SJSA1 (cell line): ENCODE data around the gene RNF19B. TPM values are rescaled to one million over a fixed set of nuclear protein-coding genes. Genes with fewer than 3 reads are reported as not detected.

Experiments used
- DNase-seq, 2 experiments: peaks; one replicate each; pipeline ENCODE4 v3.0.0-alpha.2; 2015 to 2020; ENCODE audit warnings: low spot score in 2 of 2, low read depth in 1 of 2
- H3K27ac ChIP-seq: fragments of 250-450 bp; sonication (Bioruptor Pico); 2 replicates; pipeline ENCODE4 v1.5.1; 2020; ENCODE audit warnings: mild to moderate bottlenecking, moderate library complexity
- H3K27me3 ChIP-seq: fragments of 250-450 bp; sonication (Bioruptor Pico); replicated peaks from 2 replicates; pipeline ENCODE4 v1.5.1; 2020; ENCODE audit warnings: mild to moderate bottlenecking, moderate library complexity
- H3K36me3 ChIP-seq: fragments of 250-450 bp; sonication (Bioruptor Pico); 2 replicates; pipeline ENCODE4 v1.5.1; 2020; ENCODE audit warnings: mild to moderate bottlenecking
- H3K4me1 ChIP-seq: fragments of 250-450 bp; sonication (Bioruptor Pico); replicated peaks from 2 replicates; pipeline ENCODE4 v1.6.1; 2021; ENCODE audit warnings: mild to moderate bottlenecking
- H3K4me3 ChIP-seq: fragments of 250-450 bp; sonication (Bioruptor Pico); 2 replicates; pipeline ENCODE4 v1.5.1; 2020; ENCODE audit warnings: mild to moderate bottlenecking
- H3K9me3 ChIP-seq: fragments of 250-450 bp; sonication (Bioruptor Pico); replicated peaks from 2 replicates; pipeline ENCODE4 v1.5.1; 2020; ENCODE audit warnings: mild to moderate bottlenecking
- total RNA-seq: library from RNA; depleted of rRNA; stranded (reverse); fragments of >200 nt; shearing (Covaris generic); gene quantifications from 2 replicates; pipeline ENCODE4 v1.2.3, GENCODE V29; 2014

RNF19B gene
- total RNA-seq, 1 experiment from 2014 or later = 9.8 TPM

DNA sequence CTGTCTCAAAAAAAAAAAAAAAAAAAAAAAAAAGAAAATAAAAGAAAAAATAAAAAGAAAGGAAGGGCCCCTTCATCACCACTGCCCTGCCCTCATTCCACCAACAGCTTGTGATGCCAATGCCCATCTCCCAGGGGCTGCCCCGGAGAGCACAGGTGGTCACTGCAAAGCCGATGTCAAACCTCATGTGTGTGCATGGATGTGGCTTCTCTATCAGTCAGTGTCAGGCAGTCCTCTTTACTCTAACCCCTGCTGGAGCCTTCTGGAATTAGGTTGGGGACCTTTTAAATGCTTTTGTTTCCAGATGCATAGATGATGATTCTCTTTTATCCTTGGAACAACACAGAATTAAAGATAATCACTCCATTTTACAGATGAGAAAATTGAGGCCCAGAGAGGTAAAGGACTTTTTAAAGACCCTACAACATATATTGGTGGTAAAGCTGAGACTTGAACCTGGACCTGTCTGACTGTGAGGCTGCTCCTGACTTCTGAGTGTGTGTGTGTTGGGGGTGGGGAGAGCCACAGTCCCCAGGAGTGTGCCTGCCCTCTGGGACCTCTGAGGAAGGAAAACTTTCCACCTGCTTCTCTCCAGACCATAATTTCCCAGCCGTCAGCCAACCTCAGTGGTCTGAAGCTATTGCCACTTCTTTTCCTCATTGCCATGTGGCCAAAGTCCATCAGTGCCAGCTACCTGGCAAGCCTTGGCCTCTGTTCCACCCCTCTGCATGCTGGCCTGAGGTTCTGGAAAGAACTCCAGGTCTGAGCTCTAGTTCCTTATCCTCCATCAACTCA lies 60.4 kb downstream of the RNF19B start:
- peaks cover 20% of the 10 kb centered on the region for H3K4me1 ChIP-seq
- H3K36me3 ChIP-seq = peaks cover 3% of the 10 kb centered on the region; the same call in 1 of the 2 replicates
- 0 out of 2 replicates have a peak, but pooled peaks cover 7% of the 10 kb centered on the region for H3K27me3 ChIP-seq
- H3K4me3 ChIP-seq = no peak overlapping the region
- H3K27ac ChIP-seq = no peak overlapping the region
- H3K9me3 ChIP-seq = no peaks in the 10 kb centered on the region; the same call in 1 of the 2 replicates
- DNase-seq = no peak

DNA sequence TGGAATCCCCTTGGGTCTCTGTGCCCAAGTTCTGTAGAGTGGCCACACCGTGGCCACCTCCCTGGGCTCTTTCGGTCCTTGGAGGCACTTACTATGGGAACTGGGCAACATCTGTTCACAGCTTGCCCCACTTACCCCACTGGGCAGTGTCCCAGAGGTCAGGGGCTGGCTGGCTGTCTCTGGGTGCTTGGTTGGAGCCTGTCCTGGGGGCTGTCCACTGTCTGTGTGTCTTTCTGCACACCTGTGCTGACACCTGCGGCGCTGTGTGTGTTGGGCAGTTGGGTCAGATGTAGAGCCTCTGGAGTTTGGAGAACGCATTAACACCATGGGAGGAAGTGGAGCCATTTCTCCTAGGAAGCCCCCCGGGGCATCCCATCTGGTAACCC lies 62.1 kb downstream of the RNF19B start:
- 0 out of 2 replicates have a peak, but pooled peaks cover 3% of the 10 kb centered on the region for H3K27me3 ChIP-seq

DNA sequence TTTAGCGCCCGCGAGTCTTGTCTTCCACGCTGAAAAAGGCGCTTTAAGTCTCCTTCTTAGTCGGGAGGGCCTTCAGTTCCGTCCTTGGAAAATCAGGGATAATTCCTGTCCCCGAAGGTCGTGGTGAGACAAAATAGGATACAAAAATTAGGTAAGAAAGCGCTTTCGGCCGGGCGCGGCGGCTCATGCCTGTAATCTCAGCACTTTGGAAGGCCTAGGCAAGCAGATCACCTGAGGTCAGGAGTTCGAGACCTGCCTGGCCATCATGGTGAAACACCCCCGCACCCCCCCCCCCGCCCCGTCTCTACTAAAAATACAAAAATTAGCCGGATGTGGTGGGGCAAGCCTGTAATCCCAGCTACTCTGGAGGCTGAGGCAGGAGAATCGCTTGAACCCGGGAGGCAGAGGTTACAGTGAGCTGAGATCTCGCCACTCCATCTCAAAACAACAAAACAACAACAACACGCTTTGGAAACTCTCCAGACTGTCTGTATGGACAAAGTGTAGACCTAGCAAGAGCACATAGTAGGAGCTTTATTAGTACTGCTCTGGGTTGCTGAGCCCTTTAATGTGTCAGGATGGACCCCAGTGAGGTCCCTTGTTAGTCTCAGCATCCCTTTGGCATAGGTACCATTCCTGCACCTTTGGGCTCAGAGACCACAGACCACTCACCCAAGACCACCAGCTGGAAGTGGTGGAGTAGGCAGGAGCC lies 62.6 kb downstream of the RNF19B start:
- H3K4me3 ChIP-seq = peak overlapping the region; percentile 65
- DNase-seq = no peak
- H3K9me3 ChIP-seq = no peaks in the 10 kb centered on the region; the same call in 1 of the 2 replicates
- no peak overlapping the region for H3K27ac ChIP-seq
- H3K27me3 ChIP-seq = 0 out of 2 replicates have a peak, but pooled peaks cover 3% of the 10 kb centered on the region
- H3K4me1 ChIP-seq = peaks cover 13% of the 10 kb centered on the region
- H3K36me3 ChIP-seq = peaks cover 3% of the 10 kb centered on the region; the same call in 1 of the 2 replicates

More for the DNA sequence above, 62.1 kb downstream of the RNF19B start:
- no peak for DNase-seq
- H3K4me3 ChIP-seq = no peak overlapping the region
- no peak overlapping the region for H3K27ac ChIP-seq
- H3K36me3 ChIP-seq = peaks cover 3% of the 10 kb centered on the region; the same call in 1 of the 2 replicates
- H3K4me1 ChIP-seq = peaks cover 15% of the 10 kb centered on the region
- no peaks in the 10 kb centered on the region; the same call in 1 of the 2 replicates for H3K9me3 ChIP-seq

DNA sequence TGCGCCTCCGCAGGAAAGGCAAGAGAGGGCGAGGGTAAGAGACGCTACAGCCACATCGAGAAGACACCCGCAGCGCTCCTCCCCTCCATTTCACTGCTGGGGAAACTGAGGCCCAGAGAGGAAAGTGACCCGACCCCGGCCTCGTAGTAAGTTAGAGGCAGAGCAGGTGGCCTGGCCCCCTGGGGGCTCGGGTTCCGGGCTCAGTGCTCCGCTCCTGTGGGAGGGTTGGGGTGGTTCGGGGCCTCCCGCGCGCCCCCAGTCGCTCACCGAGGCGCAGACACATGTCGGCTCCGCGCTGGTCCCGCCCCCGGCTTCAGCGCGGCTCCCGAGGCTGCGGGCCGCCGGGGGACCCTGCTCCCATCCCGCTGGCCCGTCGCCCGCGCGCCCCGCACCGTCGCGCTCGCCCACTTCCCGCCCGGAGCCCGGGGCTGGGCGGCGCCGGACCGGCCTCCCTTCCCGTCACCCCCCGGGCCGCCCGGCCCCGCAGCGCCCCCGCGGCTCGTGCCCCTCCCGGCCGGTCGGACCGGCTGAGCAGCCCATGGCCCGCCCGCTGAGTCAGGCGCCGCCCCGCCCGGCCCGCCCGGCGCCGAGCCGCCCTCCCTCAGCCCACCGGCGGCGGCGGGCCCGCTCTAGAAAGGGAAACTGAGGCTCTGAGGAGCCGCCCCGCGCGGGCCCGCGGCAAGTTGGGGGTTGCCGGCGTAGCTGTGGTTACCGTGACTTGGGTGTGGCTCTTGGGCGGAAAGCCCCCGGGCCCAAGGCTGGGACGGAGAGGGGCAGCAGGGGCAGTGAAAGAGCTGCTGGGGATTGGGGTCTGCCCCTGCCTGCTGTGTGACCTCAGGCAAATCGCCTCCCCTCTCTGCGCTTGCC lies 63.4 kb downstream of the RNF19B start, which contains the start of gene TMEM54:
Gene TMEM54, minus strand, starts transcription at position 434 of the 867 bp plus-strand sequence. Its CDS starts 151 bp downstream, at position 283.
- H3K27ac ChIP-seq = no peak within 1 kb of the TSS
- no peak for DNase-seq
- peak within 1 kb of the TSS; percentile 65 for H3K4me3 ChIP-seq

DNA sequence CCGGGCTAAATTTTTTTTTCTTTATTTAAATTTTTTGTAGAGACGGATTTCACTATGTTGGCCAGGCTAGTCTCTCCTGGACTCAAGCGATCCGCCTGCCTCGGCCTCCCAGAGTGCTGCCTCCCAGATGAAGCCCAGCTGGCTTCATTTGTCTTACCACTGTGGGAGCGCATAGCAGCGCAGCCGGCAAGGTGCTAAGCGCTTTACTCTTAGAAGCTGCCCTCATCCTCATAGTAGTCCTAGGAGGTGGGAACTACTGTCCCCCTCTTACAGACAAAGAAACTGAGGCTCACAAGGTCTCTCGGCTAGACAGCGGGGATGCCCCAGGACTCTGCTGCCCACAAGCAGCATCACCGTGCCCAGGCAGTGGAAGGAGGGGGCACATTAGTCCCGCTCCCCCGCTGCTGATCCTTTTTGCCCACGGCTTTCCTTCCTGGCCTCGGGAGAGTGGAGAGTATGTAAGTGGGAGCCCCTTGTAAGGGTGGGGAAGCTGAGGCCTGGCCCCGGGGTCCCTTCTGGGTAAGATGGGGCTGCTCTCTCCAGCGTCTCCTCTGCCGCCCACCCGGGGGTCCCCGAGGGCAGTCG lies 64.1 kb downstream of the RNF19B start:
- no peak for DNase-seq
- H3K36me3 ChIP-seq = peaks cover 3% of the 10 kb centered on the region; the same call in 1 of the 2 replicates
- H3K9me3 ChIP-seq = no peaks in the 10 kb centered on the region; the same call in 1 of the 2 replicates
- 0 out of 2 replicates have a peak, but pooled peaks cover 3% of the 10 kb centered on the region for H3K27me3 ChIP-seq
- H3K27ac ChIP-seq = no peak overlapping the region
- H3K4me3 ChIP-seq = peak overlapping the region; percentile 65
- H3K4me1 ChIP-seq = peaks cover 13% of the 10 kb centered on the region

More for the DNA sequence above, 63.4 kb downstream of the RNF19B start, which contains the start of gene TMEM54:
- peaks cover 3% of the 10 kb centered on the region; the same call in 1 of the 2 replicates for H3K36me3 ChIP-seq
- peaks cover 13% of the 10 kb centered on the region for H3K4me1 ChIP-seq
- 0 out of 2 replicates have a peak, but pooled peaks cover 3% of the 10 kb centered on the region for H3K27me3 ChIP-seq
- no peaks in the 10 kb centered on the region; the same call in 1 of the 2 replicates for H3K9me3 ChIP-seq

DNA sequence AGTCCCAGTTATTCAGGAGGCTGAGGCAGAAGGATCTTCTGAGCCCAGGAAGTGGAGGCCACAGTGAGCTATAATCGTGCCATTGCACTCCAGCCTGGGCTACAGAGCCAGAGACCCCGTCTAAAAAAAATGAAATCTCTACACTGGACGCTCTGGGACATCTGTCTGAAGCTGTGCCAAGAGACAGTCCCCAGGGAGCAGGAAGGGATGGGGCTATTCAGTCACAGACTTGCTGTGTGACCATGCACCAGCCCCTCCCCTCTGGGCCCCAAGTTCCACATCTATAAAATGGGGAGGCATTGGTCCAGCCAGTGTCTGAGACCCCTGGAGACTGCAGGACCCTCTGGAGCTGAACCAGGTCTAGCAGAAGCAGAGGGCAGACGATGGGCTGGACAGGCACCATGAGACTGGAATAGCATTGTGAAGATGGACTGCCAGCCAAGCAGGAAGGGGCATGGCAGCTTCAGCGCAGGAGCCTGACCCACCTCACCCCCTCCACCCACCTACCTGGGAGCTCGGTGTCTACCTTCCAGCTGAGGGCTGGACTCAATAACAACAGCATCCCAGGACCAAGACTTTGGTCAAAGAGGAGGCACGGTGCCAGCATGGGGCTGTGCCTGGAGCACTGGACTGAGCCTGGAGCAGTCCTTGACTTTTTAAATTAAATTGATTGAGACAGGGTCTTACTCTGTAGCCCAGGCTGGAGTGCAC lies 64.9 kb downstream of the RNF19B start:
- H3K4me1 ChIP-seq = peaks cover 13% of the 10 kb centered on the region
- 0 out of 2 replicates have a peak, but pooled peaks cover 3% of the 10 kb centered on the region for H3K27me3 ChIP-seq
- no peak overlapping the region for H3K4me3 ChIP-seq
- no peak for DNase-seq
- H3K27ac ChIP-seq = no peak overlapping the region
- H3K36me3 ChIP-seq = peaks cover 3% of the 10 kb centered on the region; the same call in 1 of the 2 replicates
- no peaks in the 10 kb centered on the region; the same call in 1 of the 2 replicates for H3K9me3 ChIP-seq

DNA sequence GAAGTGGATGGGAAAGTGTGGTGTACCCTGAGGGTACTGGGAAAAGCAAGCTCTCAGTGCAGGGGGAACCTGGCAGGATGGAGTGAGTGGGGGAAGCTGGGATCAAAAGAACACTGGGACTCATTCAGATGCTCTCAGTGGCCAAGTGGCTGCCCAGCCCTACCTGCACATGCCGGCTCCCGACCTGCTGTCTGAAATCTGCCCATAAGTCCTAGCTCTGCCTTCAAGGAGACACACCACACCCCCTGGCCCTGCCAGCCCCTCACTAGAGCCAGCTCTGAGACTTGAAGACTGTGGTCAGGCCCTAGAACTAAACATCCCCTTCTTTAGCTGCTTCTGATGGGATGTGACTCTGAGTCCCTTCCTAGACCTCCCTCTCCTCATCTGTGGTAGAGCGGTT lies 65.7 kb downstream of the RNF19B start:
- Histone ChIP-seq H3K4me3 (no peak overlapping the region), H3K27me3 (0 out of 2 replicates have a peak, but pooled peaks cover 3% of the 10 kb centered on the region), H3K9me3 (no peaks in the 10 kb centered on the region; the same call in 1 of the 2 replicates), H3K36me3 (peaks cover 3% of the 10 kb centered on the region; the same call in 1 of the 2 replicates), H3K27ac (no peak overlapping the region), H3K4me1 (peaks cover 13% of the 10 kb centered on the region)
- no peak for DNase-seq

DNA sequence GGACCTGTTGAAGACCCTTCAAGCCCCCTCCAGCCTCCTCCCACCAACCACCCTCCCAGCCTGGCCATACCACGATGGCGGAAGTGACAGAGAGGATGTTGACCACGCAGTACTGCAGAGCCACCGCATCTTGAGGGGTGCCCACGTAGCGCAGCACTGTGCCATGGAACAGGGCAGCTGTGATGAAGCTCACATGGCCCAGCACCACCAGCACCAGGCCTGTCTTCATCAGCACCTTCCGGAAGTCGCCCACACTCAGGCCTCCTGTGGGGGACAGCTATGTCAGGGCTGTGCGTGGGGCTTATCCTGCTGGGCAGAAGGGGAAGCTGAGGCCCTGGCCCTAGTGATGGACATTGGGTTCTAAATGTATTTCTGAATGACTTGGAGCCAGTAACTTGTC lies 66.6 kb downstream of the RNF19B start:
- DNase-seq = no peak
- Histone ChIP-seq H3K27ac (no peak overlapping the region), H3K4me3 (no peak overlapping the region), H3K9me3 (no peaks in the 10 kb centered on the region; the same call in 1 of the 2 replicates), H3K27me3 (peaks cover 6% of the 10 kb centered on the region), H3K36me3 (peaks cover 3% of the 10 kb centered on the region; the same call in 1 of the 2 replicates), H3K4me1 (peaks cover 16% of the 10 kb centered on the region)

DNA sequence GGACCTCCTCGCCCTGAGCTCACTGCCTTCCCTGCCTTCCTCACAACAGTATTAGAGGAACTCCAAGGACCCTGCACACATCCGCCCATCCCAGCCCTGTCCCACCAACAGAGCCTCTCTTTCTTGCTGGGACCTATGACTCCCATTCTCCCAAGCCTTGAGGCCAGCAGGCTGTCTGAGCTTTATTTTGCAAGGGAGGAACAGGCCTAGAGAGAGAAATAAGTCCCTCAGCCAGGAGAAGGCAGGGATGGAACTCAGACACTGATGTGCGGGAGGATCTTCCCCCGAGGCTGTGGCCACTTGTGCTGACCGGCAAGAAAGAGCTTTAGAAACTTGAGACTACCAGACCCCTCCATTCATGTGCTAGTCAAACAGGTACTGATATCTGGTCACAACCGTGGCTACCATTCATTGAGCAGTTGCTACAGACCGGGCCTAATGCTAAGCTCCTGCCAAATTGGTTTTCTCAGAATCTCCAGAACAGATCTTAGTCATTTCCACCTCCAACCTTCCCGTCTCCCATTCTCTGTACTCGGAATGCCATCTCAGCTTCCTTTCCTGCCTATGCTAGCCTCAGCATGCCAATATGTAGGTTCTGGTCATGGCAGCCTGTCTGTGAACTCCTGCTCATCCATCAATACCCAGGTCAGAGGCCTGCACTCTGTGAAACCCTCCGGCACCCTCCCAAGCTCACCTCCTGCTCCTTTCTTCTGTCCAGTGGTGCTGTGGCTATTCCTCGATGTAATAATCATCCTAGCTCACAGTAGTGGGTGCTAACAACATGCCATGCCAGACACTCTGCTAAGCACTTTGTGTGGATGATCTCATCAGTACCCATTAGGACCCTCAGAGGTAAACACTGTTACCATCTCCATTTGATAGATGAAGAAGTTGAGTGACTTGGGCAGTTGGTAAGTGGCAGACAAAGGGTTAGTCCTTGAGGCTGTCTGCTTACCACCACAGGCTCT lies 67.2 kb downstream of the RNF19B start:
- no peak overlapping the region for H3K27ac ChIP-seq
- H3K36me3 ChIP-seq = peaks cover 3% of the 10 kb centered on the region; the same call in 1 of the 2 replicates
- peaks cover 21% of the 10 kb centered on the region for H3K4me1 ChIP-seq
- no peak overlapping the region for H3K4me3 ChIP-seq
- peaks cover 13% of the 10 kb centered on the region for H3K27me3 ChIP-seq
- peaks cover 4% of the 10 kb centered on the region; the same call in 1 of the 2 replicates for H3K9me3 ChIP-seq
- no peak for DNase-seq

DNA sequence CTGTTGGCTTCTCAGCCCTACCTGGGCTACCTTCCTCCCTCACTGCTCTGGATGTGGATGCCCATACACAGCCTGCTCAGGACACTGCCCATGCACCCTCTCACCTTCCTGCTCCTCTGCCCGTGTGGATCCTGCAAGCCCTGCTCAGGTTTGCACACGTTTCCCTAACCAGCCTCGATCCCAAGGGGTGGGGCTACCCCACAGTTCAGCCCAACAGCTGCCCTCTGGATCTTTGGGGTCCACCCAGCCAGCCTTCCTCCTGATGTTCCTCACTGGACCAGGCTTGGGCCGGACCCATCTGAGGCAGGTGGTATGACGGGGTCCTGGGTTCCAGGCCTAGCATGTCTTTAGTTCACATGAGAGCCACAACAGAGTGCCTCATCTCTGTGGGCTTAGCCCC lies 68.2 kb downstream of the RNF19B start:
- Histone ChIP-seq H3K36me3 (peaks cover 3% of the 10 kb centered on the region; the same call in 1 of the 2 replicates), H3K27me3 (peaks cover 20% of the 10 kb centered on the region), H3K9me3 (peaks cover 4% of the 10 kb centered on the region; the same call in 1 of the 2 replicates), H3K27ac (no peak overlapping the region), H3K4me1 (peaks cover 18% of the 10 kb centered on the region), H3K4me3 (no peak overlapping the region)
- DNase-seq = no peak
